ENCODE measurements around the gene ANKRD28. TPM values are rescaled to one million over a fixed set of nuclear protein-coding genes. Genes with fewer than 3 reads are reported as not detected.
A peak's percentile ranks its signal among the peaks of the same experiment; 100 is the strongest.

Gene ANKRD28
- total RNA-seq, 1 donor from 2014 or later, result 60.6 TPM

DNA sequence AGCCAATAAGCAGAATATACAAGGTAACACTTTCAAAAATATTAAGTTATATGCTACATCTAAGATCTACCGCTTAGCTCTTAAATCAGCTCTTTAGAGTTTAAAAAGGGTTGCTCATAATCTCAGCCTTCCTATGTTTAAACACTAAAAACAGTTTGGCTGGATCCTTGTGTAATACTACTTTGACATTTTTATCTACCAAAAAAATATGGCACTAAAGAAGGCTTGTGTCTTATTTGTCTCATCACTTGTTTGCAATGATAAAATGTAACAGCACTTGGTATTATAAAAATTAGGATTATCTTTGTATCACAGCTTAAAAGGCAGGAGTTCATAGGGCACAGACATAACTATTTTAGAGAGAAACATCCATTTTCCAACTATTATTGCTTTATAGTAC, 9.8 kb downstream of the ANKRD28 start:
- DNase-seq (ENCODE audit: low read depth) (no peak), FAIRE-seq (no peak)
- no peaks in the 10 kb centered on the region for H3K27me3 ChIP-seq (ENCODE audit: control insufficient read depth, insufficient read depth, low read length)
- no peaks in the 10 kb centered on the region for H3K36me3 ChIP-seq (ENCODE audit: control insufficient read depth, insufficient read depth, low read length)
- no peak overlapping the region for H3K4me3 ChIP-seq (ENCODE audit: low read depth, low read length)
- TF ChIP-seq, protein P1, sequence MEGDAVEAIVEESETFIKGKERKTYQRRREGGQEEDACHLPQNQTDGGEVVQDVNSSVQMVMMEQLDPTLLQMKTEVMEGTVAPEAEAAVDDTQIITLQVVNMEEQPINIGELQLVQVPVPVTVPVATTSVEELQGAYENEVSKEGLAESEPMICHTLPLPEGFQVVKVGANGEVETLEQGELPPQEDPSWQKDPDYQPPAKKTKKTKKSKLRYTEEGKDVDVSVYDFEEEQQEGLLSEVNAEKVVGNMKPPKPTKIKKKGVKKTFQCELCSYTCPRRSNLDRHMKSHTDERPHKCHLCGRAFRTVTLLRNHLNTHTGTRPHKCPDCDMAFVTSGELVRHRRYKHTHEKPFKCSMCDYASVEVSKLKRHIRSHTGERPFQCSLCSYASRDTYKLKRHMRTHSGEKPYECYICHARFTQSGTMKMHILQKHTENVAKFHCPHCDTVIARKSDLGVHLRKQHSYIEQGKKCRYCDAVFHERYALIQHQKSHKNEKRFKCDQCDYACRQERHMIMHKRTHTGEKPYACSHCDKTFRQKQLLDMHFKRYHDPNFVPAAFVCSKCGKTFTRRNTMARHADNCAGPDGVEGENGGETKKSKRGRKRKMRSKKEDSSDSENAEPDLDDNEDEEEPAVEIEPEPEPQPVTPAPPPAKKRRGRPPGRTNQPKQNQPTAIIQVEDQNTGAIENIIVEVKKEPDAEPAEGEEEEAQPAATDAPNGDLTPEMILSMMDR (IDR thresholded peaks at IDR 0.05; ENCODE audit: insufficient read depth, low read length, severe bottlenecking), result no peak

DNA sequence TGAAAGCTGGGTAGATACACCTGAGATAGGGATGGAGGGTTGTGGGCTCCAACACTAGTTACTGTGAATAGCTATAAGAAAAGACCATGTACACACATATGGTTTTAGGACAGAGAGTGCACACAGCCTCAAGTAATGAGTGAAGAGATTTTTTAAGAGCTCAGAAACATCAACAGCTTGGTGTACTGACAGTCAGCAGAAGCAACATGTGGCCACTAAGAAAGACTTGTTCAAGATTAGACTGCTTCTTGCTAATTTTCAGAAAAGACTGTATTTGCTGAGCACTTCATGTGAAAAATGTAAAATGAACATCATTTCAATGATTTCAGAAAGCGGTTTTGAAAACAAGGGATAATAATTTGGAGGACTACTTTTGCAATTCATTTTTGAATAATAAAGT, 10.3 kb downstream of the ANKRD28 start:
- Histone ChIP-seq H3K27me3 (ENCODE audit: control insufficient read depth, insufficient read depth, low read length) (no peaks in the 10 kb centered on the region), H3K36me3 (ENCODE audit: control insufficient read depth, insufficient read depth, low read length) (no peaks in the 10 kb centered on the region), H3K4me3 (ENCODE audit: low read depth, low read length) (no peak overlapping the region)
- FAIRE-seq, result no peak
- TF ChIP-seq, protein P1 (IDR thresholded peaks at IDR 0.05; ENCODE audit: insufficient read depth, low read length, severe bottlenecking), result no peak
- DNase-seq (ENCODE audit: low read depth), result no peak

DNA sequence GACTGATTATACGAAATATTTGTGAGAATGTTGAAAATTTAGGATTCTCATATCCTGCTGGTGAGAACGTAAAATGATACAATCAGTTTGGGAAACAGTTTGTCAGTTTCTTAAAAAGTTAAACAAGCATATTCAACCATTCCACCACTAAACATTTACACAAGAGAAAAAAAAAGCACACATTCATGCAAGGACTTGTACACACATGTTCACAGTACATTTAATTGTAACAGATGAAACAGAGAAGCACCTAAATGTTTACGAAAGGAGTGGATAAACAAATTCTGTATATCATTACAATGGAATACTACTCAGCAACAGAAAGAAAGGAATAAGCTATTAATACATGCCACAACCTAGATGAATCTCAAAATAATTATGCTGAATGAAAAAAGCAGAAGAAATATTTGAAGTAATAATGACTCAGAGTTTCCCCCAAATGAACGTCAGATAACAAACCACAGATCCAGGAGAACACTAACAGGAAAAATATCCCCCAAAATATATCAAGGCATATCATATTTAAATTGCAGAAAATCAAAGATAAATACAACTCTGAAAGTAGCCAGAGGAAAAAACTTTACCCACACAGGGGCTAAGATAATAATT, 14.3 kb downstream of the ANKRD28 start:
- no peaks in the 10 kb centered on the region for H3K36me3 ChIP-seq (ENCODE audit: control insufficient read depth, insufficient read depth, low read length)
- DNase-seq (ENCODE audit: low read depth) (peak; percentile 89), FAIRE-seq (no peak)
- TF ChIP-seq, protein P1 (IDR thresholded peaks at IDR 0.05; ENCODE audit: insufficient read depth, low read length, severe bottlenecking), result no peak
- H3K4me3 ChIP-seq (ENCODE audit: low read depth, low read length), result no peak overlapping the region
- no peaks in the 10 kb centered on the region for H3K27me3 ChIP-seq (ENCODE audit: control insufficient read depth, insufficient read depth, low read length)

DNA sequence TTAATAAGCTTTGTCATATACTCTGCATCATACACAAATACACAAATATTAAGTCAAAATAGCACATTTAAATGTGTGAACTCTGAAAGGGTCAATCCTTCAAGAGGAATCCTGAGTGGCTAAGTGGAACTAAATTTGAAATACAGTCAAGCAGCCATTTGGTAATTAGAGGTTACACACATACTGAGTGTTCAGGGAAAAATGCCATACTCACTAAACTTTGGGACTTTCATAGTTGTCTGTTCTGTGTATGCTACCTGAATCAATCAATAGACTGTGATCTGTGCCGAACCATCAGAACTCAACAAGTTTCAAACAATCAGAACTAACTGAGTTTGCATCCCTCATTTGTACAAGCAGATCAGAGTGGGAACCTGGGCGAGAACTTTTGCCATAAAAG, 15.3 kb downstream of the ANKRD28 start:
- no peaks in the 10 kb centered on the region for H3K36me3 ChIP-seq (ENCODE audit: control insufficient read depth, insufficient read depth, low read length)
- no peaks in the 10 kb centered on the region for H3K27me3 ChIP-seq (ENCODE audit: control insufficient read depth, insufficient read depth, low read length)
- DNase-seq (ENCODE audit: low read depth) (no peak), FAIRE-seq (no peak)
- TF ChIP-seq, protein P1 (IDR thresholded peaks at IDR 0.05; ENCODE audit: insufficient read depth, low read length, severe bottlenecking), result no peak
- no peak overlapping the region for H3K4me3 ChIP-seq (ENCODE audit: low read depth, low read length)

DNA sequence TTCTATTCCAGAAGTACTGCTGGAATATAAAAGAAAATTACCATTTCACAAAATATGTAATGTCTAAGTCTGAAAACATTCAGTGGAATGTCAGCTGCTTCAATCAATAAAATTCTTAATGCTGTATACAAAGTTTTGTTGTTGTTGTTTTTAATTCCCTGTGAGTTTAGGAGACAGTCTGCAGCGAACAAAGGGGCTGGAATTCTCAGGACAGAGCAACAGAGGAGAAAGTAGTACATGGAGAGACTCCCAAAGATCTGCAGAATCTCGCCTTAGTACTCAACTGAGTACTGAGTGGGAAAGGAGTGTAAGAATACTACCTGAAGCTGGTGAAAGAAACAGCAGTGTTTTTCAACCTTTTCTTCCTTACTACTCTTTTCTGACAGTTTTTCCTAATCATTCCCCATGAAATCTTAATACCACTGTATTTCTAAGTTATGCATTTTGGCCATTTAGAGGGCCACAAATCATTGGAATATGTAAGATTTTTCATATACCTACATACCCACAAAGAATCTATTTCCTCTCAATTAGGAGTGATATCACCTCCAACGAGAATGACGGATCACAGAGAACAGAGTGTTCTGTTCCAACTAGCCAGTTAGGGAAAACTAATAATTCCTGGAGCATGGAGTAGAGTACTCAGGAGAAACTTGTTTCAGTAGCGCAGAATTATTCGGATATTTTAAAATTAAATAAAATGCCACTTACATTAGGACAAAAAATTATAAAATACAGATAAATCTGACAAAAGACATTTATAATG, 16.0 kb downstream of the ANKRD28 start:
- DNase-seq (ENCODE audit: low read depth), result peak; percentile 52
- TF ChIP-seq, protein P1 (IDR thresholded peaks at IDR 0.05; ENCODE audit: insufficient read depth, low read length, severe bottlenecking), result no peak
- FAIRE-seq, result no peak
- Histone ChIP-seq H3K4me3 (ENCODE audit: low read depth, low read length) (no peak overlapping the region), H3K36me3 (ENCODE audit: control insufficient read depth, insufficient read depth, low read length) (no peaks in the 10 kb centered on the region), H3K27me3 (ENCODE audit: control insufficient read depth, insufficient read depth, low read length) (no peaks in the 10 kb centered on the region)

Measured in bronchial epithelial cell (primary cell).